NCI-H128 (cell line): ENCODE measurements around the gene C19orf67.

Experiments used
- DNase-seq: peaks from one replicate; lab custom pipeline; 2025; ENCODE audit not compliant: unreplicated experiment; lab: John Stamatoyannopoulos, UW

C19orf67 gene

DNA sequence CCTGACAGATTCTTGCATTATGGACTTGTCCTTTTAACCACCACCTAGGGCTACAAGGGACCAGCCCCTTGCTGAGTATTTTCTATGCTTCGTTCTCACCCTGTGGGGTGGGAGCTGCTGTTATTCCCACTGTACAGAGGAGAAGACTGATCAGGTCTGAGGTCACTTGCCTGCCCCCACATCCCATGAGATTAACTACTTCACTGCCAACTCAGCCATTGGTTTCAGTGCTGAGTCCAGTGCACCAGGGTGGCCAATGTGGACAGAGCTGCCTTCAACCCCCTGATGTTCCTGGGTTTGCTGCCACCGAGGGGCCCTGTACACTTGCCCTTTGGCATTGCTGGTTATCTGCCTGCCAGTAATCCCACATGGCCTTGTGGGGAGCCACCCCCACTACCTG is 25.1 kb upstream of the C19orf67 start:
- no peak for DNase-seq

DNA sequence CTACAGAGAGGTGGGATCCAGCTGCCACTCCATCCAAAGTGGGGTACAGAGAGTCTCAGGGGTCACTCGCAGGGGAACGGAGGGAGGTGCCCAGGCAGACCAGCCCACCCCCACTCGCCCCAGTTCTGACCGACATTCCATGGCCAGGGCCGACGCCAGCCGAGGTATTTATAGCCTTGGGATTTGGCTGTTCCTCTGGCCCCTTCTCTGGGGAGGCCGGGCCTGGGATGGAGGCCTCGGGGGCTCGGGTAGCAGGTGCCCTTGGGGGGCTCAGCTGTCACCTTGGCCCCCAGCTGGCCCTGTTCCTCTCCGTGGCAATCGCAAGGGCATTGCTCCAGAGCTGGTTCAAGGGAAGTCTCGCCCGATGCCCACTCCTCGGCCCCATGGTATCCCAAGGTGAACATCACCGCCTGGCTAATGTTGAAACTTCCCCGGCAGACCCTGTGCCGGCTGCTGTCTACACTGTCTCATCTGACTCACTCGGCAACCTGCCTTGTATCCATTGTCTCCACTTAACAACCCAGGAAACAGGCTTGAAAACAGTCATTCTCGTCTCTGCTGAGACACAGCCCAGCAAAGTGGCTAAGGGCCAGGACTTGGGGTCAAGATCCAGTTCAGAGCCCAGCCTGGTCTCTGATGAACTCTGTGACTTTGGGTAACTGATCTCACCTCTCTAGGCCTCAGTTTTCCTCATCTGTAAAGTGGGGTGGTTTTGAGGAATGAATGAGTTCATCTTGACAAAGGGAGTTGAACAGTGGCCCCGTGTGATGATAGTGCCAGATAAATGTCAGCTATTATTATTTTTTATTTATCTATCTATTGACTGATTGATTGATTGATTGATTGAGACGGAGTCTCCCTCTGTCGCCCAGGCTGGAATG is 22.2 kb upstream of the C19orf67 start:
- no peak for DNase-seq

DNA sequence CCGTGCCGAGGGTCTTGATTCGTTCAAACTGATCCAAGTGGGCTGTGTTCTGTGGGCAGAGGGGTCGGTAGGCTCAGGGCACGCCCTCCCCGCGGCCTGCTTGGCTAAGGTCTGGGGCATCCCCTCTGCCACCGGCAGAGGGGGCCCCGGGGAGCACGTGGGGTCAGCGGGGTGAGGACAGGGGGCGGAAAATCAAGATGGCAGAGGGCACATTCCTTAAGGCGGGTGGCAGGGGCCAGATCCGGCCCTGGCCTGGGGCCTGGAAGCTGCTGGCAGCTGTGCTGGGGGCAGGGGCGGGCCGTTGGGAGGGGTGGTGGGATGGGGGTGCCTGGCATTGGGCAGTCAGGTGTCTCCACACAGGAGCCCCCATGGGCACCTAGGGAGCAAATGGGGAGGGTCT is 21.3 kb upstream of the C19orf67 start:
- DNase-seq, result no peak

DNA sequence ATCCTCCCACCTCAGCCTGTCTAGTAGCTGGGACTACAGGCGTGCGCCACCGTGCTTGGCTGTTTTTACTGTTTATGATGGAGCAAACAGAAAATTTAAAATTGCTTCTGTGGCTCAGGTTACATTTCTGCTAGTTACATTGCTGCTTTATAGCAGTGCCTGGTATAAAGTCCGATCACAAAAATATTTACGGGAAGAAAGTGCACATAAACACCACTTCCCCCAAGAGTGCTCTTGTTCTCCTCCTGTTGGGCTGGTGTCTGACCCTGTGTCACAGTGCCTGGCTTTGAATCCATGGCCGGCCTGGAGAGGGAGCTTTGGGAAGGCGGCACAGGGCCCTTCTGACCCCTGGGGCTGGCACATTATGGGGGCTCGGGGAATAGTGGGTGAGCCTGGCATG is 20.1 kb upstream of the C19orf67 start:
- no peak for DNase-seq

DNA sequence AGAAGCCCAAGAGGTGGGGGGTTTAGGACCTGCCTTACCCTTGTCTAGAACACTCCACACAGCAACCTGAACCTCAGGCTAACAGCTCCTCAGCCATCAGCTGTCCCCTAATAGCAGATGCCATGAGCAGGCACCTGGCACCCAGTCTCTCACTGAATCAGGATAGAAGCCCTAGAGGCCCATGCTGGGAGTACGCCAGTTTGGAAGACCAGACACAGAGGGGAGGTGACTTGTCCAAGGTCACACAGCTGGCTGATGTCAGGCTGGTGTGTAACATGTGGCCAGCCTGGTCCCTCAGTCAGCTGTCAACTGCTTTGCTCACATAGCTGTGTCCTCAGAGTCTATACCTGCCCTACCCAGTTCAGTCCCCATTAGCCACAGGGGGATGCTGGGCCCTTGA is 17.7 kb upstream of the C19orf67 start:
- DNase-seq, result no peak

DNA sequence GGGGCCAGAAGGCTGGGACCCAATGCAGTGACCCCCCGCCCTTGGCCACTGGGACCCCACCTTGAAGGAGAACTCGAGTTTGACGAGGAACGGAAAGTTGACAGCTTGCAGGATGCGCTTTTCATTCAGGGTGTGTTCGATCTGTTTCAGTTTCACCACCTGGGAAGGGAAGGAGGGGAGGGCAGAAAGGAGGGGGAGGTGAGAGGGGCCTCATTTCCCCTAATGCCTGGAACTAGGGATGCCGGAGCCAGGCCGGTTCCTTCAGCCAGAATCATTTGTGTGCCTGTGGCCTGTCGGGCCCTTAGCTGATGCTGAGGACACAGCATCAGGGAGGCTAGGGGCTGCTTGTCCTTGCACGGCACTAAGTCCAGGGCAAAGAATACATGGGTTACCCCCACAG is 17.2 kb upstream of the C19orf67 start:
- no peak for DNase-seq

DNA sequence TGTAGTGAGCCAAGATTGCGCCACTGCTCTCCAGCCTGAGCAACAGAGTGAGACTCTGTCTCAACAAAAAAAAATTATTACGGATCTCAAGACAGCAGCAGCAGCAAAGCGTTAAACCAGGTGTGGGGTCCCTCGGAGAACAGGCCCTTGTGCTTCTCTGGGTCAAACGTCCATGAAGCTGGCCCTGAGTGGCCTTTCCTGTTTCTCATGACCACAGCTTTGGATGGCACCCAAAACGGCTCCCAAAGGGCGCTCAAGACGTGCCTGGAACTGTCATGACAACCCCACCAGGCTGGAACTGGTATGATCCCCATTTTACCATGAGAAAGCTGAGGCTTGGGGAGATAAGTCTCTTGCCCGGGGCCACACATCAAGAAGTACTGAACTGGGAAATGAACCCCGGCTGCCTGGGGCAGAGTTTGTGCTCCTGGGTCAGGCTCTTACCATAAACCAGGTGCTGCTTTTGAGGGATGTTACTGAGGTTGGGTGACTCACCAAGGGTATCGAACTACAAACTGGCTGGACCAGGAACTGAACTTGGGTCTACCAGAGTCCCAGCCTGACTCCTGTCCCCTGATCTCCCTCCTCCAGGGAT is 16.6 kb upstream of the C19orf67 start:
- DNase-seq, result no peak

DNA sequence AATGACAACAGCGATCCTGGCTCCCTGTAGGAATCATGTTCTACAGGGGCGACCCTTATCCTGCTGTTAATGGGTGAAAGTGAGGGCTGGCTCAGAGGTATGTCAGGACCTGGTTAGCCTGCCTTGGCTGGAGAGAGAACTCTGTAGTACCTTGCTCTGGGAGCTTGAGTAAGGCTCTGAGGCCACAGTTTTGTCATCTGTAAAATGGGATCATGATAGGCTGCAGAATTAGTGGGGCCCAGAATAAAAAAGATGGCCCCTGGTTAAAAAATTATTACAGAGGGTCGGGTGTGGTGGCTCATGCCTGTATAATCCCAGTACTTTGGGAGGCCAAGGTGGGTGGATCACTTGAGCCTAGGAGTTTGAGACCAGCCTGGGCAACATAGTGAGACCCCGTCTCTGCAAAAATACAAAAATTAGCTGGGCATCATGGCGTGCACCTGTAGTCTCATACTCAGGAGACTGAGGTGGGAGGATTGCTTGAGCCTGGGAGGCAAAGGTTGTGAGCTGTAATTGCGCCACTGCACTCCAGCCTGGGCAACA is 15.5 kb upstream of the C19orf67 start:
- no peak for DNase-seq

DNA sequence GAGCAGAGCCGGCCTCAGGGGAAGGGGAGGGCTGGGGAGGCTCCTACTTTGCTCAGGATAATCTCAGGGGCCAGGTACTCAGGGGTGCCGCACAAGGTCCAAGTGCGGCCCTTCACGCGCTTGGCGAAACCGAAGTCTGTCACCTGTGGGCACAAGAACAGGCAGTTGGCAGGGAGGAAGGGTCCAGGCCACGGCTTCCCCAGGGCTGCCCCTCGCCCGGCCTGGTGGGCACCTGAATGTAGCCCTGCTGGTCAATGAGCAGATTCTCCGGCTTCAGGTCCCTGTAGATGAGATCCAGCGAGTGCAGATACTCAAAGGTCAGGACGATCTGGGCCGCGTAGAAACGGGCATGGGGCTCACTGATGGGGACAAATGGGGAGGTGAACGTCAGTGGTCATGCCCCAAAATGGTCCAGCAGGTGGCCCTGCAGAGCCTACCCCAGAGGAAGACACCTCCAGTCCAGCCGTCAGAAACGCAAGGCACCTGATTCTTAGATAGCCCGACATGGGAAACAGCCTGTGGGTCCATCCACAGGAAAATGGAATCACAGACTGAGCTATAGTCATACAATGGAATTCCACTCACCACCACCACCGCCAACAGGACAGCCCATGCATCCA is 12.1 kb upstream of the C19orf67 start:
- no peak for DNase-seq

DNA sequence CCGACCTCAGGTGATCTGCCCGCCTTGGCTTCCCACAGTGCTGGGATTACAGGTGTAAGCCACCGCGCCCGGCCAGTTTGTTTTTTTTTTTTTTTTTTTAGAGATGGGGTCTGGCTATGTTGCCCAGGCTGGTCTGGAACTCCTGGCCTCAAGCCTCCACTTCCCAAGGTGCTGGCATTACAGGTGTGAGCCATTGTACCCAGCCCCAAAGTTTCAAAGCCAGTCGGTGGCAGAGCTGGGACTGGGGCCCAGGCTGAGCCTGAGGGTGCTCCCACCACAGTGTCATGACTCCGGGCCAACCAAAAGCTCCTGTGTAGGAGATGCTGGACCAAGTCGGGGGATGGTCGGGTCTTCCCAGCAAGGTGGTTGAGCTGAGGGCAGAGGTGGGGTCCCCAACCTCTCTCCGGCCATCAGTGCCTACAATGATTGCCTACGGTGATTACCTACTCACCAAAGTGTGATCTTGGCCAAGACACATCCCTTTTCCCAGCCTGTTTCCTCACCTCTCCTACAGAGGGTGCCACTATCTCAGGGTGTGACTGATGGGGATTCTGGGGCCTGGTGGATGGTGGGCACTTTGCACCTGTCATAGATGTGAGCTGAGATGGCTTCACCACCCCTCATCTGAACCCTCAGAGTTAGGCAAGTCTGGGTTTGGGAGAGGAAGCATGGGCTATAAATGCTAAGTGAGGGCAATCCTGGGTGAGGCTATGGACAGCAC is 10.8 kb upstream of the C19orf67 start:
- no peak for DNase-seq

DNA sequence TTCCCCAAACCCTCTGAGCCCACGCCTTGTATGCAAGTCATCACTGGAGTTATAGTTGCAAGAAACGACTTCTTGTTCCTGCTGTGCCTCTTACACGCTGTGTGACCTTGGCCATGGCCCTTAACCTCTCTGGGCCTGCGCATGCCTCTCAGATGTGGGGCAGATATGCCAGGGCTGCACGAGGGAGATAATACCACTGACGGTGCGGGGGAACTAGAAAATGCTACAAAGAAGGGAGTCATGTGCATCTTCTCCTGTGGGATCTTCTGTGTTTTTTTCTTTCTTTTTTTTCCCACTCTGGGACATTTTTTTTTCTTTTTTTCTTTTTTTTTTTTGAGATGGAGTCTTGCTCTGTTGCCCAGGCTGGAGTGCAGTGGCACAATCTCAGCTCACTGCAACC is 9.3 kb upstream of the C19orf67 start:
- DNase-seq, result no peak

DNA sequence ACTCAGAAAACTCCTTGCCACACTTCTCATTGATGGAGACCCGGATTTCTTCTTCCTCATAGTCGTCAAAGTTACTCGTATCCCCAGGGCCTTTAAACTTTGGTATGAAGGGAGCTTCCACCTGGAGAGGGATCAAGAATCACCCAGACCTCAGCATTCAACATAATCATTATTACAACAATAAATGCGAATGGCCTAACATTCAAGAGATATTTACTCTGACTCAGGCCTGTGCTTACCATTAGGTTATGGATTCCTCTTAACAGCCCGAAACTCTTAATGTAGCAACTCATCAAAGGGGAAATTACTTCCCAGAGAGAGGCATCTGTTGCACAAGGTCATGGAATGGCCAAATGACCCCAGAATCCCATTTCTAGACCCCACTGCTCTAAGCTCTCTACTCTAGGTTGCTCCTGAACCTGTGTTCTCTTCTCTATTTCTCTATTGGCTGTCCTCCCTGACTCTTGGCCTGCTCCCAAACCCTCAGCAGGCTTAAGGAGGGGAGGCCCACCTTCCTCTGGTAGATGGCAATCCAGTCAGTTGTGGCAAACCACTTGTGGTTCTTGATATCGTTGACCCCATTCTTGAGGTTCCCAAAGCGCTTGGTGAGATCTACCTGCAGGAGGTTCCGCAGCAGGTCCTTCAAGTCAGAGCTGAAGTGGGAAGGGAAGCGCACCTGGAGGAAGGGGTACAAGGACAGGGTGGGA is 7.7 kb upstream of the C19orf67 start:
- DNase-seq, result no peak

DNA sequence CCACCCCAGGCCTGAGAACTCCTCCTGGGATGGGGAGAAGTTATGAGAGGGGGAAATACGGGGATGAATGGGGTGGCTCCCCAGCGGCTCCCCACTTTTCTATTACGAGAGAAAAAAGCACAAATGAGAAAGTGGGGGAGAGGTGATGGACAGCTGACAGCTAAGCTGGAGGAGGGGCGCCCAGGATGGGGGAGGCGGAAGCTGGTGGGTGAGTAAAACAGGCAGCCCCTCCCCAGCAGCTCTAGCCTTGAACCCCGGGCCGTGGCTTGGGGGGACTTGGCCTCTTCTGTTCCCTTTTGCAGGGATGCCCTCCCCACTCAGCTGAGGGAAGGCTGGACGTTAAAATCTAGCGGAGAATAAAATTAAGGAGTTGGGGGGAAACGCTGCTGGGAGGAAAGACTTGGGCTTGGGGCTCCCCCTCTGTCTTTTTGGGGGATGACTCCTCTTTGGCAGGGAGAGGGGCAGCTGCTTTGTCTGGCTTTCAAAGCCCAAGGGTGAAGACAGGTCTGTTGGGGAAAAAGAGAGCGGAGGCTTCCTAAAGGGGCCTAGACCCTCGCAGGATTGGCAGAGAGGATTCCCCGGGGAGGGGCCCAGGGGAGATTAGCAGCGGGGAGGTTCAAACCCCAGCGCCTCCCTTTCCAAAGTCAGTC is 6.4 kb upstream of the C19orf67 start:
- no peak for DNase-seq

DNA sequence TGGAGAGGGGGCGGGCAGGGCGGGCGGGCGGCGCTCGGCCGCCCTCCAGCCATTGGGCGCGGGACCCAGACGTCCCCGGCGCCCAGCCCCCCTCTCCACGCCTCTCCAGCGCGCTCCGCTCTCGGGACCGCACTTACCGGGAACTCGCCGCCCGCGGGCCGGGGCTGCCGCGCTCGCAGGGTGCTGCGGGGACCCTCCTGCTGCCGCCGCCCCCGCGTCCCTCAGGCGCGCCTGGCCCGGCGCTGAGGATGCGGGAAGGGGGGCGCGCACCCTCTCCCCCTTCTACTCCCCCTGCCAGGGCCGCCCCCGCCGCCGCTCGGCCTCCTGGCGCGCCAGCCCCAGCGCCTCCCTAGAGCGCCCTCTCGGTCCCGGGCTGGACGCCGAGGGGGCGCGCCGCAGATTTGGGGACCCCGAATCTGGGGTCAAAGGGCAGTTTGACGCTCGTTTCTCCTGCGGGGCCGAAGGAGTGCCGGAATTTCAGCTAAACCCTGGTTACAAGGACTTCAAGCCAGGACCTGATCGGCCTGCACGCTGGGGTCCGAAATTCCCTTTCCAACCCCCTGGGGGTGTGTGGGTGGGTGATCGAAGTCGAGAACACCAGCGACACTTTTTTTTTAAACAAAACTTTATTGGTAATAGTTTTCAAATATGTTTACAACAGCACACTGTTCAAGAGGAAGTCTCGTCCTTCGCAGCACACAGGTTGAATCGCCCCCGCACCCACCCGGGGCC is 5.7 kb upstream of the C19orf67 start:
- peak; percentile 74 for DNase-seq

DNA sequence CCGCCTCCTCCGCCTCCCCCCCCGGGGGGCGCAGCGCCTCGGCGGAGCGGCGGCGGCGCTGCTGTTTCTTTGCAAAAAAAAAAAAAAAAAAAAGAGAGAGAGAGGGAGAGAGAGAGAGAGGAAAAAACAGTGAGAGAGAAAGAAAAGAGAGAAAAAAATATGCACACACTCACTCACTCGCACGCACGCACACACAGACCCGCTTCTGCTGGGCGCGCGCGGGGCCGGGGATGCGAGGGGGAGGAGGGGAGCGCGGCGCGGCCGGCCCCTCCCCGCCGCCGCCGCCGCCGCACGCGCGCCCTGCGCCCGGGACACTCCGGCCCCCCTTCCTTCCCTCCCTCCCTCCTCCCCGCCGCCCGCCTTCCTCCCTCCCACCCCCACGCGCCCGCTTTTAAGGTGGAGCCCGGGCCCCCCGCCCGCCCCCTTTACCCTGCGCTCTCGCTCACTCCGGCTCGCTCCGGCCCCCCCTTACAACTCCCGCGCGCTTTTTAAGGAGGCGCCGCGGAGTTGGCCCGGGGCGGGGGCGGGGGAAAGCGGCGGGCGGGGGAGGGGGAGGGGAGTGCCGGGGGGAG is 5.0 kb upstream of the C19orf67 start, which contains the start of gene SAMD1:
Gene SAMD1 (minus strand): TSS at position 243 of the 572 bp plus-strand sequence.
- DNase-seq, result peak; percentile 74

DNA sequence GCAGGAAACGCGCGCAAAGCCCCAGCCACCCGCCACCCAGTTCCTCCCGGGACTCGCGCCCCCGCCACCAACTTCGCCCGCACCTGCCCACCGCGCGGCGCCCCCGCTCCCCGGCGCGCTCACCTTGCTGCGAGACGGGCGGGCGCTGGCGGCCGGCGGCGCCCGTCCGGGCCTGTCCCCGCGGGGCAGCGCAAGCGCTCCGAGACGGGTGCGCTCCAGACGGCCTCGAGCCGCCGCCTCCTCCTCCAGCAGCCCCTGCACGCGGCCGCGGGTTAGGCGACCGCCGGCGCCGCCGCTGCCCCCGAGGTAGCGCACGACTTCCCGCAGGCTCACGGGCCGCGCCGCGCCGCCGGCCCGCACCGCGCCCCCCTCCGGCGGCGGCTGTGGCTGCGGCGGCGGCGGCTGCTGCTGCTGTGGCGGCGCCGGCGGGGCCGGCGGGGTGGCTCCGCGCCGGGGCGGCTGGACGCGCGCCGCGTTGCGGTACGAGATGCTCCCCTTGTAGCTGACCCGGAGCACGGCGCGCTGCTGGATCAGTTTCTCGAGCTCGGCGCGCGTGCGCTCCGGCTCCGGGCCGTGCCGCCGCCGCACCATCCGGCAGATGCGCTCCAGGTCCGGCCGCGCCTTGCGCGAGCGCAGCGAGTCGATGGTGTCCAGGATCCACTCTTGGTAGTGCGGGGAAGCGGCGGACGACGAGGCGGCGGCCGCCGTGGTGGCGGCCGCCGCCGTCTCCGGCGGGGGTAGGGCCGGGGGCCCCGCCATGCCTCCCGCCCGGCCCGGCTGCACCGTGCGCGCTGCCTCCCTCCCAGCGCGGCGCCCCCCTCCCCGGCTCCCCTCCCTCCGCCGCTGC is 4.3 kb upstream of the C19orf67 start:
- DNase-seq, result no peak

DNA sequence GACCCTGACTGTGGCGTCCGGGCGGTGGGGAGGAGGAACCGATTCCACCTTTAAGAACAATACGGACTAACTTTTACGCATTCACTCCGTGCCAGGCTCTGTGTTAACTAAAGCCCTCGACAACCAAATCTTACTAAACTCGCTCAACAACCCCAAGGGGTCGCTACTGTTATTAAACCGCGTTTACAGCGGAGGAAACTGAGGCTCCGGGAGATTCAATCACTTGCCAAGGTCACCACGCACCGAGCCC is 3.8 kb upstream of the C19orf67 start:
- DNase-seq, result no peak

DNA sequence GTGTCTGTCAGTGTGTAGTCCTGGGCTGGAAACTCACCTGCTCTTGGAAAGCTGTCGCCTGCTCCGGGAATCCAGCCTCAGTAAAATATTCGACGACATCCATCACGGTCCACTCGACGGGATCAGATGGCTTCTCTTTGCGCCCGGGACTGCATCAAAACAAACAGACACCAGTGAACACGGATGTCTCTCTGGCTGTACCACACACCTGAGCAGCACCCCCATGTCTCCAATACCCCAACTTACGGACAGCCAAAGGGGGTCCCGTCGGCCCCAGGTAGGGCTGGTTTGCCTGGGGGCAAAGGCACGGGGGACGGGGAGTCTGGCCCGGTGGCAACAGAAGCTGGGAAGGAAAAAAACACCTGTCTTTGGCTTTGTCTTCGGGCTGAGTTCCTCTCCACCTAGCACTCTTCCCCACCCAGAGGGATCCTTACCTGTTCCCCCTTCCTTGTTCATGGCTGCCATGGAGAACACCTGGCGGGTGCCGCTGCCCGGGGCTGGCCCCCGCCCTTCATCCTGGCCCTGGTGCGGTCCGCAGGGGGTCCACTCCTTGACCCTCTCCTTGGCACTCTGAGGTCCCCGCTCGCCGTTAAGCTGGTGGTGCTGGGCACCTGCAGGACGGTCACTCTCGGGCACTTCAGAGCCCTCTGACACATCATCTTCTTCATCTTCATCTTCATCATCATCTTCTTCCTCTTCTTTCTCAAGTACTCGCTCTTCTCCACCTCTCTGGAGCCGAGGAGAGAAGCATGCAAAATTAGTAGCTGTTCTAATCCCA is 3.2 kb upstream of the C19orf67 start:
- DNase-seq, result no peak
